SK-MEL-5 (cell line): ENCODE measurements around the gene VTI1A. TPM values are rescaled to one million over a fixed set of nuclear protein-coding genes. Genes with fewer than 3 reads are reported as not detected.

Experiments used
- DNase-seq: peaks from one replicate; pipeline ENCODE4 v3.0.0-alpha.2; 2016; ENCODE audit warnings: low read depth, low spot score
- in situ Hi-C: cut with HindIII; loops from 2 replicates; pipeline ENCODE4 v1.10.0; 2016; ENCODE audit warnings: low sequenced_read_pairs, high pct_unique_total_duplicates, low pct_unique_long_range_greater_than_20kb
- total RNA-seq: library from RNA; depleted of rRNA; stranded (reverse); fragments of >200 nt; shearing (Covaris generic); gene quantifications from 2 replicates; pipeline ENCODE4 v1.2.3, GENCODE V29; 2014

The VTI1A gene
- total RNA-seq, 1 experiment from 2014 or later, result 52.4 TPM

DNA sequence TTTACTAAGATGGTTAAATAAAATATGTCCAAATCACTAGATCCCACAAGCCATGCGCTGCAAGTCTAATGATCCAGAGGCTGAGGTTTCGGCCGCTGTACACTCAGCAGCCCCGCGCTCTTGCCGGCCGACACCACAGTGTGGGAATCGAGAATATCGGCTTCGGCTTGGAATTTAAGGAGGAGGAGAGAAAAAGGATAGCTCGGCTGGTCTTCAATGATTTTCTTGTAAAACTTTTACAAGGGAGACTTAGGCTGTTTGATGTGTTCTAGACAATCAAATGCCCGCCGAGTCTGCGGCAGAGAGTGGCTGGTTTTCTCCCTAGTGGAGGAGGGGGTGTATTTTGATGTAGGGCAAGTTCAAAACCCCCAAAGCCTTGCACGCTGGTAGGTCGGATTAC lies 384.8 kb downstream of the VTI1A start:
- no peak for DNase-seq
- in situ Hi-C loops, result no loop called here

DNA sequence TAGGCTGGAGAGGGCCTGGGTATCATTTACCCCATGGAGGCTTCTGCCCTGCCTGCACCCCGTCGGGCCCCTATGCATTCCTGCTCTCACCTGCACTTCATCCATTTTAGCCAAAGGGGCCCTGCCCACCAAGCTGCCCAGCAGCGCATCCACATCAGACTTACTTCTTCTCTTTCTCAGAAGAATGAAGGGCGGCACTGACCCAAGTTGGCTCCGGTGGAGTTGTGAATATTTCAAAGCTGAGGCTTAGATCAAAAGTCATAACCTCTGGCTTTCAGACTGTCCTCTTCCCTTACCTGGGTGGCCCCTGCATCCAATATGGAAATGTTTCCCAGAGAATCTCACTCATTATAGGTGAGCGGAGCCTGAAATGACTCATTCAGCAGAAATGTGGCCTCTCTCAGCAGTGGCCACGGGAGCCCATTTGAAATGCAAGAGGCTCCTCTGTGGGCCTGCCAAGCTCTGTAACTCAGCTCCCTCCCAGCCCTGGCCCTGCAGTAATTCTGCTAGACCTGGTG lies 385.4 kb downstream of the VTI1A start:
- in situ Hi-C loops, result no loop called here
- no peak for DNase-seq

DNA sequence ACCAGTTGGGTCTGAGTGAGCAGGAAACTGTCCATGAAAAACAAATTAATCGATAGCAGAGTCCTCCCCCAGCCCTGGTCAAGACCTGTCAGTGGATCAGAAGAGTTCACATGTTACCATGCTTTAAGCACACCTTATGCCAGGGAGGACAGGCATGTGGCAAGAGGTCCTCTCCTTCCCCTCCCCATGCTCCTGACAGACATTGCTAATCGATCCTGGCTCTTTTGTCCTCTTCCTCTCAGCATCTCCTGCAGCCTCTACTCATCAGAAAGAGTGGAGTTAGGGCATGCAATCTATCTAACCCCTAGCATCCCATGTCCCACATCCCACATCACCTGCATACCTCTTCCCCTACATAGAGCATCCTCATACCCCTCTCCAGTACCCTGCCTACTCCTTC lies 385.9 kb downstream of the VTI1A start:
- no peak for DNase-seq
- in situ Hi-C loops, result no loop called here

DNA sequence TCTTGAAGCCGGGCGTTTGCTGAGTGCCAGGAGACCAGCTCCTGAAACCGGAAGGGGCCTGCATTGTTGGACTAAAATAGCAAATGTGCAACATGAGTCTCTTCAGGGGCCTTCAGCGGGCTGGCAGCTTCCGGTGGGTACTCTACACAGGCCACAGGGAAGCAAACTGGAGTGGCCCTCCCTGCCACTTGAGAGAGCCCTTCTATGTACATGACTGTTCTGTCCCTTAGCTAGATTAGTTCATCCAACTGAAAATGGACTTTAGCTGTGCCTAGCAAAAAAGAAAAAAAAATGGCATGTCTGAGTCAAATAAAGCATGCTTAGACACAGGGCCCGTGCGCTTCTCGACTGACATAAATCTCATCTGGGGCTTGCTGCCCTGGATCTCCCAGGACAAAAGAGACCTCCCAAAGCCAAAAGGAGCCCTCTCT lies 387.8 kb downstream of the VTI1A start:
- in situ Hi-C loops, result no loop called here
- no peak for DNase-seq

DNA sequence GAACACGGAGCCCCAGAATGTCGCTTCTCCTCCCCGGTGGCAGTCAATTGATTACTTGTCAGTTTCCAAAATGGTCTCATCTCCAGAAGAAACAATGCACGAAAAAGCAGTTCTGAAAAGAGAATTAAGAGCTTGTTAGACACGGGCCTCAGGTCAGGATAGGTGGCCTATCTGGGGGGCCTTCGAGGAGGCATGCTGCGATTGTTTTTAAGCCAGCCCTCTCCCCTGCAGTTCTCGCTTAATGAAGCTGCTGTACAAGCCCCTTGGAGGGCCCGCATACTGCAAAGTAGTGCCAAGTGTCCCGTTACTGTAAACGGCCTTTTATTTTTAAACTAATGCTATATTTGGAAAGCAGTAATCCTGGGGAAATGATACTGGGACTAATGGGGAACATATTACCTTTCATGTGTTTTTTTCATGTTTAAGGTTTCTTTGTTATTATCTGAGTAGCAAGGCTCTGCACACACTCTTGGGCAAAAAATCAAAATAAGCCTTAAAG lies 388.3 kb downstream of the VTI1A start:
- in situ Hi-C loops, result no loop called here
- no peak for DNase-seq

DNA sequence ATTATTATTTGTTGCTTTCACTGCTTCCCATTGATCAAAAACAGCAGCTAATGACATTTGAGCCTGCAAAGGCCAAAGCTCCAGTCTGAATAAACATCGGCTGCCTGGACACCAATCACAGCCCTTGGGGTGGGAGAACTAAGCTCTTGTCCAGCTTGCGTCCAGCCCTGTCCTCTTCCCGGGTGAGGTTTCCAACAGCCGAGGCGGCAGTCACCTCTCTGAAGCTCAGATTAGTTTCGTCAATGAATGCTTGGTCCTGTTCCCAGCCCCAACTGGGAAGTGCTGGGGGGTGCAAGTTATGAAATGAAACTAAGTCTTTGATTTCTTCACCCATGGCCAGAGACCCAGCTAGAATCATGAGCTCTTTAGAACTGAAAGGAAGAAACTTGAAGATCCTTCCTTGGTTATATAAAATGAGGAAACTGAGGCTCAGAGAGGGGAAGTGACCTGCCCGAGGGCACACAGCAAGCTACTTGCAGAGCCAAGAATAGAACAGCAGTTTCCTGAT lies 389.0 kb downstream of the VTI1A start:
- no peak for DNase-seq
- in situ Hi-C loops, result no loop called here

DNA sequence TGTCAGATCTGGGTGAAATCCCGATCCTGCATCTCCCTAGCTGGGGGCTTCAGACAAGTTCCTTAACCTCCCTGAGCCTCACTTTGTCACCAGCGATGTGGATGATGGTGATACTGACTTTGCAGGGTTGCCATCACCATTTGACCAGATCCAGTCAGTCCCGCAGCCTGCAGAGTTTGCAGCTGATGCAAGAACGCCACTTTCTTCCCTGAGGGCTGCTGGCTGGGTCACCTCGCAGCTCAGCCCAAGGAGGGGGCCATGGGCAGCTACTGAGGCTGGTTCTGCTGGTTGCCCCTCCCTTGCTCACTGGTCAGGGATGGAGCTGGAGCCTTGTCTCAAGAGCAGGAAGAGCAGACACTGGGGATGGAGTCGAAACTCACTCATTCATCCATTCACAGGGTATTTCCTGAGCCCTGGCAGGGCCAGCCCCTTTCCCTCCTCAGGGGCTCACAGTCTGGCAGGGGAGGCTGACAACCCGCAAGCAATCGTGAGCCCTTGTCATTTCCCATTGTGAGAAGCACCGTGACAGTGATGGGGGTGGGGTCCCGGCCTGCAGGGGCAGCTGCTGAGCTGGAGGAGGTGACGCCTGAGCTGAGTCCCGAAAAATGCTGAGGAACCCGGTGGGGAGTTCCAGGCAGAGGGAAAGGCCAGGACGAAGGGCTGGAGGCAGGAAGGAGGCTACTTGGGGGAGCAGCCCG lies 391.9 kb downstream of the VTI1A start:
- in situ Hi-C loops, result no loop called here
- no peak for DNase-seq

DNA sequence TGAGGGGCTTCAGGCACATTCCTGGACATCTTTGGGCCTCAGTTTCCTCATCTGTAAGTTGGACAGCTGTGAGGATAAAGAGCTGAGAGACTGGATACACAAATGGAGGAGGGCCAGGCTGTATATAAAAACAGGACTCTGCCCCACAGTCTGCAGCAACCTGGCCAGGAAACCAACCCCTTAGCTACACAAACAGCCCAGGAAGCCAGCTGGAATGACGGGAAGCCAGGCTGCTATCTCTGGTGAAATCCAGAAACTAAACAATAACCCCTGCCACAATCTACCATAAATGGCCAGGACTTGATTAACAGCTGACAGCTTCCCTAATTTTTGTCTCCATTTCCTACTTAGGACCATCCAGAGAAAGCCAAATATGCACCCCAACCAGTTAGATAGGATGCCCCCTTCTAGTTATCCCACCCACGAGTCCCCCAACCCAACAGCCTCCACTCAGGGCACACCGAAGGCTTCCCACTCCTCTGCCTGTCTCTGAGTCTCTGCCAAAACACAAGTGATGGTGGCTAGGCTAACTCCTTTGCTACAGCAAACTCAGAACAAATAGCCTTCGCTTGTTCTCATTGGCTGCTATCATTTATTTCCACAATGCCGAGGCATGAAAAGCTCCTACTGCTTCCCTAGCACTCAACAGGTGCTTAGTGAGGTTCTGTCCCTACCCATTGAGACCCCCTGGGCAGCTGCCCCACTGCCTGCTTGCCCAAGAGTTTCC lies 393.1 kb downstream of the VTI1A start:
- in situ Hi-C loops, result no loop called here
- no peak for DNase-seq

DNA sequence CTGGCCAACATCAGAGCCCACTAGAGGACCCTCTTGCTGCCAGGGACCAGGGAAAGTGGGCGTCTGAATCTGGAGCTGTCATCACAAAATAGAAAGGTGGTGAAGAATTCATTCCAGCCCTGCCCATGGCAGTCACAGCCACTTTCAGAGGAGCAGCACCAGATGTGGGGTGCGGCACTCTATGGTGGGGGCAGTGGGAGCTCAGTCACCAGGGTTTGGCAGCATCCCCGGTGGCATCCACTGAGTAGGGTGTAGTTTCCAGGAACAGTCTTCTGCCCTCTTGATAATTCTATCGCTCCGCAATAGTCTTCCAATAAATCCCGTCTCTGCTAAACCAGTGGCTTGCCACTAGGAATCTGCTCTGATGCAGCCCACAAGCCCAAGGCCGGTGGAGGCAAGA lies 394.5 kb downstream of the VTI1A start:
- in situ Hi-C loops, result no loop called here
- no peak for DNase-seq

DNA sequence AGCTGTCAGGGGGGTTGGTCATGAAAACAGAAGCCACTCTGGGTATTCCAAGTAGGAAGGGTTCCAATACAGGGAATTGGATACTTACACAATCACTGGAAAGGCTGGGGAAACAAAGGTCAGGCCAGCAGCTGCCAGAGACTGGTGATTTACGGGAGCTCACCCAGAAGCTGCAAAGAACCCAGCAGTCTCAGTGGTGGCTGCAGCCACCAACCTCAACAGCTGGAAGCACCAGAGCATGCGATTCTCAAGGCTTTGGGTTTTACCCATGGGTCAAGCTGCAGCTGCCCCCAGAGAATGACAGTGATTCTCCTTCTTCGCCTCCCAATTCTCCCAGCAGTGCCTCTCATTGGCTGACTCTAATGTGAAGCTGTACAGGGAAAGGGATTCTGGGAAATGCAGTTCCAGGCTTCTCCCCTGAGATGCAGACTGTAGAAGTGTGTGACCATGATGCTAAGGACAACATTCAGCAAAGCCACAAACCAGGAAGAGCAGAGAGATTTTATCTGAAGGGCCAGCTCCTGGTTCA lies 395.9 kb downstream of the VTI1A start:
- in situ Hi-C loops, result no loop called here

DNA sequence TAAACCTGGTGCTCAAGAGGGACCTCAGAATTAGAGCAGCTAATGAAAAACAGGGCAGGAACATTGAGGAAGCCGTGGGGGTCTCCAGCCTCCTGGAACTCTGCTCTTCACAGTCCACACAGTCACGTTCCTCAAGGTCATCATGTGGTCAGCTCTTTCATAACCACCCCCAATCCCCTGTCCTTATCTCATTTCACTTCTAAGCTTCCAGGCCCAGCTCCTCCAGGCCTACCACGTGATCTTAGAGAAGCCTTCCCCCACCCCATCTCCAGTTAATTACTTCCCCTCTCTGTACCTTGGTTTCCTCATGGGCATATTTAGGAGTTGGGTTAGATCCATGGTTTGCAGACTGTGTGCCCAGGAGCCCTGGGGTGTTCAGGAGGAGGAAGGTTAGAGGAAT lies 396.6 kb downstream of the VTI1A start:
- in situ Hi-C loops, result no loop called here
- DNase-seq, result no peak

More for the DNA sequence above, 395.9 kb downstream of the VTI1A start:
- peak; percentile 23 for DNase-seq

DNA sequence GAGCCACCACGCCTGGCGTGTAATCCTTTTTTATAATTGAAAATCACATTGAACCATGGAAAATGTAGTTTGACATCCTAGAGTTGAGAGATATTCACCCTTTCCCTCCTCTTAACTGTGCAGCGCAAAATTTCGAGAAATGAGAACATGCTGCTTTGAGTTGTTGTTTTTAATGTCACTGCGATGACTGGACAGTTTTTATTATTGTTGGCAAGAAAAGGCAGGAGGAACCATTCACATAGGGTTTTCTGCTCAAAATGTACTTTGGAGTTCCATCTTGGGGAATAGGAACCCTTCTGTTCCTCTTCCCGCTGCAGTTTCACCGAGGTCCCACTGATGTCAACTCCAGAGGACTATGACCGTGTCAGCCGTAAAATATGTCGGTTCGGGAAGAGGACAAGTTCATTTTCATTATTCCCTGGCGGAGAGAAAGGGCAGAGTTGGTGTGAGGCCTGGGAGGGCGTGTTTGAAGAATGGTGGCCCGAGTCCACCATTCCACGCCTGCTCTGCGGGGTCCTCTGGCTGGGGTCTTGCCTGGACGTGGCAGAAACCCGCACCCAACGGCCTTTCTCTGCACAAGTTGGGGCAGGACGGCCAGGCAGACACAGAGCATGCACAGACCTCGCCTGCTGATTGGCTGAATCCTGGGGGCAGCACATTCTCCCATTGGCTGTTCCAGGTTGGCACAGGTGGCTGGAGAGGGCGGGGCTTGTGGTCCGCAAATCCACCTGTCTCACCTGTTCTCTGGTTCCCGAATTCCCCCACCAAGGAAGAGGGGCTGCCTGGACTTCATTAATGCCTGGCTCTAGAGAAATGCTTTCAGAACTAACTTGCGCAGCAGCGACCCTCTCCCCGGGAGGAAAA lies 397.9 kb downstream of the VTI1A start:
- no peak for DNase-seq
- in situ Hi-C loops, result no loop called here

DNA sequence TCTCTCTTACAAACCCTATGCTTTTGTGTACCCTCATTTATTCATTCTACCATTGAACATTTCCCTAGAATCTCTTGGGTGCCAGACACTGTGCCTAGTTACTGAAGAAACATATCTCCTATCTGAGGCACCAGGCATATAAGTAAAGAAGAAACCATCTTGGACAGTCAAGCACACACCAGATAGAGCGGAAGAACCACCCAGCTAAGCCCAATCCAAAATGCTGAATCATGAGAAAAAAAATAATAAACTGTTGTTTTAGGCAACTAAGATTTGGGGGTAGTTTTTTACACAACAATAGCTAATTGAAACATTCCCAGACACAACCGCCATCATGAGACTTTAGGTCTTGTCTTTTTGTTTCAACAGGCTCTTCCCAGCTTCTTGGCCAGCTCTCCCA lies 400.8 kb downstream of the VTI1A start:
- DNase-seq, result no peak
- in situ Hi-C loops, result no loop called here

DNA sequence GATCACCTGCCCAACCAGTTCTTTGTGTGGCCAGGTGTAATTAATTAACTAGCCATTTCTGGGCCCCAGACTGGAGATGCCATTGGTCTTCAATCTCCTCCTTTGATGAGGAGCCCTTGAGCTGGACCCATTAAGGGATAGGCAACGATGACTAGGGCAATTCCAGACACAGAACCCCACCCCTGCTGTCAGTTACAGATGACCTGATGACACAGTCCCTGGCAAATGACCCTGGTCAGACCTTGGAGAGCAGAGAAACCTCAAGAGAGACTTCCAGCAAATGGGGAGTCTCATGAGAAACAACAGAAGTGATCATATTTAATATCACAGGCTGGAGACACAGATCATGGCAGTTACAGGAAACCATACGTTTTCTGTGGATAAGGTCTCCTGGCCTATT lies 401.2 kb downstream of the VTI1A start:
- in situ Hi-C loops, result no loop called here
- DNase-seq, result no peak

DNA sequence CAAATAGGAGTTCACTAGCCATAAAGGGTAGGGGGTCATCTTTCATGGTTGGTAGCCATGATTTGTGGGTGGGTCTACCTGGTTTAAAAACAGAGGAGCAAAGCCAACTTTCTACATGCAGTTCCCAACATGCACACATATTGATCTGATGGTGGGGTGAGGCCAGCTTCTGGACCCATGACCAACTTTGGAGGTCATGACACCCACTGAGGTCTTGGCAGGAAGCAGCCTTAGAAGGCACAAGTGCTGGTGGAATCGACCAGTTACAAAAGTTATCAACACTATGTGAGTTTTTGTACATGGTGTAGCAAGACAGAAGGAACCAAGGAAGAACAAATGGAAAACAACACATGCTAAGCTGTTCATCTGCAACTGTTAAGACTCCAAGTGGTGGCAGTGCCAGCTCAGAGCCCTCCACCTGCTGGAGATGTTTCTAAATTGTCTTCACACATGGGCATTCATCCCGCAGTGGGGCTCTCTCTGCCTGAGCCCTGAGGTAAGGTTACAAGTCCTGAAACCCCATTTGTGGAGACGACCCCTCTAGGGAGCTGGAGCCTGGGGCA lies 401.9 kb downstream of the VTI1A start:
- DNase-seq, result no peak
- in situ Hi-C loops, result no loop called here

DNA sequence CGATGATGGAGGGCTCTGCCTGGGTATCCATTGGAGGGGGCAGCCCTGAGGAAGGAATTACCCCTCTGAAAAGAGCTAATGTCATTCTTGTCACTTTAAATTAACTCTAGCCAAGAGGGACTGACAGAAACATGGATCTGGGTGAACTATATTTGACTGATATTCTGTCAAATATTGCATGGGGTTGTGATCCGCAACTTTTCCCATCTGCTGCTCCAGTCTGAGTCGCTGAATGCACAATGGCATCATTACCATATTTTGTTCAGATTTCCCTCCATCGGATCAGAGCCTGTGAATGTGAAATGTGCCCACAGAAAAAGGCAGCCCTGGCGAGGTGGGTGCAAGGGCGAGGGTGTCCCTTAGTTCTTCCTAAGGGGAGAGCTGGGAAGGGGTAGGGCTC lies 402.5 kb downstream of the VTI1A start:
- no peak for DNase-seq
- in situ Hi-C loops, result no loop called here

DNA sequence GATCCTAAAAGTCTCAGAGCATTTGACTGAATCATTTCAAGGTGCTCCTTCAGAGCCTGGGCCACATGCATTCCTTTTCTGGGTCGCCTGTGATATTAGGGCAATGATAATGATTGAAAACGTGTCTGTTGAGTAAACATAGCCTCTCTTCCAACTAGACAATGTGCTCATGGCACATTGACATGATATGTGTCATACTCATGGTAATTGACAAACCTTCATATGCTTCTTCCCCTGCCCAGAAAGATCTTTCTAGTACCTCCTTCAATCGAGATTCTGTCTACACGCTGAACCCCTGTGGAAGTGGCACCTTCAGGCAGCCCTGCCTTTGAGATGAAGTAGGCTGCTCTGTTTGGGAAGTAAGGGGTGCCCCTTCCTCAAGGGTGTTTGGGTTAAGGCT lies 404.2 kb downstream of the VTI1A start:
- in situ Hi-C loops, result no loop called here
- no peak for DNase-seq
